ENCODE measurements around the gene OOSP4A.

OOSP4A gene

GRCh38 chr11:59954219-59954847, 9.5 kb upstream of the OOSP4A start:
- no peak for DNase-seq (ENCODE audit: extremely low spot score)

GRCh38 chr11:59957094-59957493, 6.7 kb upstream of the OOSP4A start:
- DNase-seq (ENCODE audit: extremely low spot score) = no peak
- POLR2A ChIA-PET = no interaction called here
- CTCF ChIA-PET = no interaction called here
- no peak for TF ChIP-seq CTCF (IDR thresholded peaks at IDR 0.05; ENCODE audit: control extremely low read depth, extremely low read depth, low read depth, missing control alignments)

More at GRCh38 chr11:59954219-59954847, 9.5 kb upstream of the OOSP4A start:
- CTCF ChIA-PET = no interaction called here
- POLR2A ChIA-PET = no interaction called here
- TF ChIP-seq CTCF (IDR thresholded peaks at IDR 0.05; ENCODE audit: control extremely low read depth, extremely low read depth, low read depth, missing control alignments) = no peak

- no peak for DNase-seq (ENCODE audit: extremely low spot score)
- CTCF ChIA-PET = no interaction called here
- POLR2A ChIA-PET = no interaction called here
- TF ChIP-seq CTCF (IDR thresholded peaks at IDR 0.05; ENCODE audit: control extremely low read depth, extremely low read depth, low read depth, missing control alignments) = no peak
Observed at GRCh38 chr11:59960502-59961381, 3.1 kb upstream of the OOSP4A start.

GRCh38 chr11:59962107-59962482, 1.7 kb upstream of the OOSP4A start:
- CTCF ChIA-PET = interaction anchor here (0.8 kb wide), 1 partner anchor 11 kb away, joined by 3 read pairs; no protein-coding TSS in a partner anchor
- DNase-seq (ENCODE audit: extremely low spot score) = no peak
- no peak for TF ChIP-seq CTCF (IDR thresholded peaks at IDR 0.05; ENCODE audit: control extremely low read depth, extremely low read depth, low read depth, missing control alignments)
- POLR2A ChIA-PET = no interaction called here

- POLR2A ChIA-PET = no interaction called here
- CTCF ChIA-PET = no interaction called here
- TF ChIP-seq CTCF (IDR thresholded peaks at IDR 0.05; ENCODE audit: control extremely low read depth, extremely low read depth, low read depth, missing control alignments) = no peak
- no peak for DNase-seq (ENCODE audit: extremely low spot score)
Observed at GRCh38 chr11:59965424-59965823, 1.6 kb downstream of the OOSP4A start.

- ChIA-PET CTCF (no interaction called here), POLR2A (no interaction called here)
- no peak for DNase-seq (ENCODE audit: extremely low spot score)
- TF ChIP-seq CTCF (IDR thresholded peaks at IDR 0.05; ENCODE audit: control extremely low read depth, extremely low read depth, low read depth, missing control alignments) = no peak
Observed at GRCh38 chr11:59966201-59966600, 2.4 kb downstream of the OOSP4A start.
